GM10248 (cell line): Measurements from ENCODE around the gene C22orf15.

Experiments
- CTCF ChIA-PET: fragments of 300-600 bp; sonication (Branson Sonifier 250); formaldehyde crosslinking; extraction: SDS; loops from one replicate; lab custom pipeline; 2021; ENCODE audit warnings: antibody characterized with exemption; lab: Yijun Ruan, JAX
- POLR2A ChIA-PET: fragments of 350-650 bp; sonication (Branson Sonifier 250); formaldehyde crosslinking; extraction: SDS; loops from one replicate; lab custom pipeline; 2020; ENCODE audit warnings: antibody characterized with exemption; lab: Yijun Ruan, JAX
- DNase-seq: peaks from one replicate; pipeline ENCODE4 v3.0.0; 2012; ENCODE audit errors: extremely low spot score
- TF ChIP-seq, protein P1 (sequence below): IDR thresholded peaks from 2 replicates; pipeline ENCODE4 v1.5.1; 2012; ENCODE audit warnings: mild to moderate bottlenecking, low read depth; ENCODE audit errors: extremely low read depth, missing control alignments, control extremely low read depth

Gene C22orf15

DNA sequence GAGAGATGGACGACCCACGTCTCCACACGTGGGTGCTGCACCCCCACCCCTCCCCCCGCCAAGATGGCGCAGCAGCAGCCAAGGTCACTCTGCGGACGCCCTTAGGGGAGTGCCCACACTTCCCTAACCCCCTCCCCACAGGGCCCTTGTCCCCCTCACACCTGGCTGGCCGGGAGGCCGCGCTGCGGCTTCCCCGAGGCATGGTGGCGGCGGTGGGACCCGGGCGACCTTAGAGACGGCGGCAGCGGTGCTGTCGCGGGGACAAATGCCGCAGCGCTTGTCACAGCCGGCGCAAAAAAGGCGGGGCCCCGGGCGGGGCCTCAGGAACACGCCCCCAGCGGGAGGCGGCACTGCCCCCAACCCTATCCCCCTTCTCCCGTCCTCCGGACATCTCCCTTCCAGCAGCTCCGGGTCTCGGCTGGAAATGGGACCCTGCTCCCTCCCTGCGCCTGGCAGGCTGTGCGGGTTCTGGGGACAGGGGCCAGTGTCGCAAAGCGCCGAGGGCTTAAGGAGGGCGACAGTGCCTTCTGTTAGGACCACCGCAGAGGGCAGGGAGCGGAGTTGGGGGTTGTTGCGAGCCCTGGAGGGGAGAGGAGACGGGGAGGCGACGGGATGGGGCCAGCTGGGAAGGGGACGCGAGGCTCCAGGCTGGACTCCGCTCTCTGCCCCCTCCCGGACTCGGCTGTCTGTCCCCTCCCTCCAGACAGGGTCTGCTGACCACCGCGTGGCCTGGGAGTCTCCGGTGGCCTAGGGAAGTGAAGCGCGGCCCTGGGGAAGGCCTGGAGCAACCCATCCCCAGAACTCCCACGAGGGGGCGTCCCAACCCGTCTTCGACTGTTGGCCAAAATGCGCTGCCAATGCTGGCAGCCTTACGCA is 5.1 kb downstream of the C22orf15 start, which contains the start of gene CHCHD10:
Gene CHCHD10 (minus strand): TSS at position 300 of the 876 bp plus-strand sequence. CDS start 98 bp downstream, at position 202.
- ChIA-PET CTCF (interaction anchor here (0.8 to 6.1 kb wide), 10 partner anchors 8 to 140 kb away, joined by 3 to 71 read pairs (median 4); partner anchors contain the start of genes C22orf15, VPREB3 and ZNF70), POLR2A (interaction anchor here (0.6 kb wide), 1 partner anchor 162 kb away, joined by 4 read pairs; no protein-coding TSS in a partner anchor)
- TF ChIP-seq, protein P1, sequence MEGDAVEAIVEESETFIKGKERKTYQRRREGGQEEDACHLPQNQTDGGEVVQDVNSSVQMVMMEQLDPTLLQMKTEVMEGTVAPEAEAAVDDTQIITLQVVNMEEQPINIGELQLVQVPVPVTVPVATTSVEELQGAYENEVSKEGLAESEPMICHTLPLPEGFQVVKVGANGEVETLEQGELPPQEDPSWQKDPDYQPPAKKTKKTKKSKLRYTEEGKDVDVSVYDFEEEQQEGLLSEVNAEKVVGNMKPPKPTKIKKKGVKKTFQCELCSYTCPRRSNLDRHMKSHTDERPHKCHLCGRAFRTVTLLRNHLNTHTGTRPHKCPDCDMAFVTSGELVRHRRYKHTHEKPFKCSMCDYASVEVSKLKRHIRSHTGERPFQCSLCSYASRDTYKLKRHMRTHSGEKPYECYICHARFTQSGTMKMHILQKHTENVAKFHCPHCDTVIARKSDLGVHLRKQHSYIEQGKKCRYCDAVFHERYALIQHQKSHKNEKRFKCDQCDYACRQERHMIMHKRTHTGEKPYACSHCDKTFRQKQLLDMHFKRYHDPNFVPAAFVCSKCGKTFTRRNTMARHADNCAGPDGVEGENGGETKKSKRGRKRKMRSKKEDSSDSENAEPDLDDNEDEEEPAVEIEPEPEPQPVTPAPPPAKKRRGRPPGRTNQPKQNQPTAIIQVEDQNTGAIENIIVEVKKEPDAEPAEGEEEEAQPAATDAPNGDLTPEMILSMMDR = peak; percentile 77
- DNase-seq = peak; percentile 86

DNA sequence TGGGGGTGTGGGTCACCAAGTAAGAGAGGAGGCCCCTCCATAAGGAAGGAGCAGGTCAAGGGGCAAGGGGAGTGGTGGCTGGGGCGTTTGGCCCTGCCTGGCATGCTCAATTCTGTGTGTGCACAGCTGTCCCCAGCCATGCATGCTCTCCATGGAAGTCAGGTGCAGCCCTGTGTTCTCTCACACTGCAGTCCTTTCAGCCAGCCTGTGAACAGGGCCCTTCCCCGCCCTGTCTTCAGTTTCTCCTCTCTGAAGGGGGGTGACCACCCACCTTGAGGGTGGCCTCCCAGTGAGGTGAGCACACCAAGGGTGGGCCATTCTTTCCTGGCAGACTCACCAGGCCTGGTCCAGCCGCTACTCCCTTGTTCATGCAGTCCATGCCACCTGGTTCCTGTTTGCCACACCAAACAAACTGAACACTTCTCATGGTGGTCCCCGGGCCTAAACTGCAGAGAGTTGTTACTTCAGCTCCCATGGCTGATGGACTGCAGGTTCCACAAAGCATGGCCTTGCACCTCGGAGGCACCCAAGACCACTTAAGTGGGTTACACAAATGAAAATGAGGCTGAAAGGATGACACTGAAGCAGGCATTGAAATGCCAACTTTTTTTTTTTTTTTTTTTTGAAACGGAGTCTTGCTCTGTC is 6.7 kb downstream of the C22orf15 start:
- ChIA-PET POLR2A (no interaction called here), CTCF (interaction anchor here (0.9 to 6.1 kb wide), 7 partner anchors 9 to 80 kb away, joined by 4 to 71 read pairs (median 10); partner anchors contain the start of gene C22orf15)
- DNase-seq = no peak
- TF ChIP-seq, protein P1 = no peak

DNA sequence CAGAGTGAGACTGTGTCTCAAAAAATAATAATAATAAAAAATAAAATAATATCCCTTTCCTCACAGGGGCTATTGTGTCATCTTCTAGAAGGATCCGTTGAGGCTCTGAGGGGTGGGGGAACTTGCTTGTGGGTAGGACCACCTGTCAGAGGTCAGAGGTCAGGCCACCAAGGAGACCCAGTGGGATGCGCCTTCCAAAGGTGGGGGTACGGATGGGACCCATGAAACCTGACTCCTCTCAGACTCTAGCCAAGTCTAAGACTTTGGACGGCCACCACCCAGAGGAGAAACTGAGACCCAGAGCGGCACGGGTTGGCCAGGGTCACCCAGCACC is 9.5 kb downstream of the C22orf15 start:
- ChIA-PET POLR2A (interaction anchor here (0.5 kb wide), 1 partner anchor 20 kb away, joined by 3 read pairs; no protein-coding TSS in a partner anchor), CTCF (interaction anchor here (1.4 to 6.1 kb wide), 5 partner anchors 8 to 78 kb away, joined by 3 to 71 read pairs (median 10); no protein-coding TSS in a partner anchor)
- TF ChIP-seq, protein P1 = no peak
- no peak for DNase-seq

DNA sequence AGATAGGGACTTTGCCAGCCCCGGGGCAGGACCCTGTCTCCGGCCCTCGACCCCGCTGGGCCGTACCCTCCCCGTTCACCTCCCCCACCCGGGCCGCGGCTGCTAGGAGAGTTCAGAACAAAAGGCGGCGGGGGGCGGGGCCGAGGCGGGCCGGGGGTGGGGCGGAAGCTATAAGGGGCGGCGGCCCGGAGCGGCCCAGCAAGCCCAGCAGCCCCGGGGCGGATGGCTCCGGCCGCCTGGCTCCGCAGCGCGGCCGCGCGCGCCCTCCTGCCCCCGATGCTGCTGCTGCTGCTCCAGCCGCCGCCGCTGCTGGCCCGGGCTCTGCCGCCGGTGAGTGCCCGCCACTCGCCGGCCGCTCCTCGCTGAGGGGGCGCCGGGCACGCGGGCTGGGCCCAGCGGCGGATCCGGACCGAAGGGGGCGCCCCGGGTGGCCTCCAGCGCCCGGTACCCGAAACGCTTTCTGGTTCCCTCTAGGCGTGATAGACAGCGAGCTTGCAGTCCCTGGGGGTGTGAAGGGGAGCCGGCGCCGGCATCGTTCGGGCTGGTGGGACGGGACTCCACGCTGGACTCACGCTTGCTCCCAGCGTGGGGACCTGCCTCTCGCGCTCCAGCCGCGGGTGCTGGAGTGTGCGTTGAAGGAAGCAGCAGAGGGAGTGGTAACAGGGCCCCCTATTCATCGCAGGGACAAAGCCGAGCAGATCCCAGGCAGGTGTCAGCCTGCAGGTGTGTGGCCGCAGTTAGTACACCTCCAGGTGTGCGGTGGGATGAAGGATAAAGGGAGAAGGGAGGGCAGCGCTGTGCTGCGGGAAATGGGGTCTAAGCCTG is 10.1 kb downstream of the C22orf15 start, which contains the start of gene MMP11:
Gene MMP11 (plus strand): TSS at position 201 of the 825 bp plus-strand sequence. CDS start 22 bp downstream, at position 223.
- CTCF ChIA-PET = interaction anchor here (1.4 to 4.9 kb wide), 2 partner anchors 13 to 72 kb away, joined by 4 to 46 read pairs; no protein-coding TSS in a partner anchor
- TF ChIP-seq, protein P1 = peak; percentile 18
- DNase-seq = peak; percentile 77
- POLR2A ChIA-PET = interaction anchor here (0.5 kb wide), 1 partner anchor 21 kb away, joined by 3 read pairs; no protein-coding TSS in a partner anchor

DNA sequence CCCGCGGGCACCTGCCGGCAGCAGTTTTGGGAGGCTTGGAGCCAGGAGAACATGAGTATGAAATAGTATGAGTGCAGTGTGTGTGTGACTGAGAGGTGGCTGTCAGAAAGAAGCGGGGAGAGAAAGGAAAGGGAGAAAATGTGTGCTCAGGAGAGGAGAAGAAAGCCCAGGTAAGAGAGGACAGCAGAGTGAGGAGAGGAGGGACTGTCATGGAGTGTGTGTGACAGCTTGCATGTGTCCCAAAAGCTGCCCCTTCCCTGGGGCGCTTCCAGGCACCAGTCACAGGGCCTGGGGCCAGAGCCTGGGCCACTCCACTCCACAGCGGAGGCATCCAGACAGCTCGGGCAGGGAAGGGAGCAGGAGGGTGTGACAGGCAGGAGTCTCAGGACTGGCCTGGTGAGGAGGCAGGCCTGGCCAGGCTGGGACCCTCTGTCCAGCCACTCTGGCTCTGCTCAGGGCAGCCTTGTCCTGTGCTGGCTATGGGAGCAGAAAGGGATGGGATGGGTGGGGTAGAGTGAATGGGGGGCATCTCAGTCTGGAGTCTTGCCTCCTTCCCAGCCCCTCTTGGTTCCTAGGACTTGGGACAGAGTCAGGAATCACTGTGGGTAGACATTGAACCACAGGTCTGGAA is 10.8 kb downstream of the C22orf15 start:
- no peak for DNase-seq
- TF ChIP-seq, protein P1 = no peak
- ChIA-PET POLR2A (no interaction called here), CTCF (interaction anchor here (3.3 kb wide), 1 partner anchor 76 kb away, joined by 19 read pairs; no protein-coding TSS in a partner anchor)
